Peyer's patch (tissue), 4 donors: ENCODE results near the gene MAGI2. TPM values are rescaled to one million over a fixed set of nuclear protein-coding genes. Genes with fewer than 3 reads are reported as not detected.

ENCODE experiments used
- DNase-seq, 3 donors: peaks; one replicate each; pipeline ENCODE4 v3.0.0-alpha.2; 2017 to 2019
- H3K27ac ChIP-seq, 4 donors: fragments of 200-600 bp; sonication (generic); one replicate each; pipeline ENCODE4 v1.5.1; 2016 to 2019
- H3K27me3 ChIP-seq, 2 donors: fragments of 200-600 bp; sonication (generic); one replicate each; pipeline ENCODE4 v1.5.1; 2019
- H3K36me3 ChIP-seq, 3 donors: fragments of 200-600 bp; sonication (generic); one replicate each; pipeline ENCODE4 v1.5.1; 2016 to 2019
- H3K4me1 ChIP-seq, 4 donors: fragments of 200-600 bp; sonication (generic); one replicate each; pipeline ENCODE4 v1.5.1; 2016 to 2019
- H3K4me3 ChIP-seq, 4 donors: fragments of 200-600 bp; sonication (generic); 1 replicate in 3 of 4; 2 replicates in 1 of 4; pipeline ENCODE4 v1.5.1; 2016 to 2019; ENCODE audit warnings: mild to moderate bottlenecking in 1 of 4
- H3K9me3 ChIP-seq, 4 donors: fragments of 200-600 bp; sonication (generic); one replicate each; pipeline ENCODE4 v1.5.1; 2016 to 2019; ENCODE audit warnings: mild to moderate bottlenecking in 1 of 4
- POLR2A ChIP-seq, 2 donors: fragments of 450-650 bp; IDR thresholded peaks; one replicate each; pipeline ENCODE4 v1.5.1; 2017; ENCODE audit warnings: antibody characterized with exemption in 2 of 2, mild to moderate bottlenecking in 2 of 2, moderate library complexity in 2 of 2
- total RNA-seq, 4 donors: library from RNA; depleted of rRNA; stranded (reverse); fragments of >200 nt; gene quantifications; one replicate each; pipeline ENCODE4 v1.1.0, GENCODE V29; 2016
- TF ChIP-seq, protein P1 (sequence below), 6 experiments: fragments of 450-650 bp in 4 of 6; fragments of 200-600 bp in 2 of 6; sonication (generic) in 1 of 6; IDR thresholded peaks; one replicate each; pipeline ENCODE4 v1.5.1; 2017 to 2019; ENCODE audit warnings: antibody characterized with exemption in 6 of 6, mild to moderate bottlenecking in 3 of 6, moderate library complexity in 1 of 6

MAGI2 gene
- total RNA-seq, 4 donors from 2014 or later: 1.6 to 12.4 (median 2.8) TPM

DNA sequence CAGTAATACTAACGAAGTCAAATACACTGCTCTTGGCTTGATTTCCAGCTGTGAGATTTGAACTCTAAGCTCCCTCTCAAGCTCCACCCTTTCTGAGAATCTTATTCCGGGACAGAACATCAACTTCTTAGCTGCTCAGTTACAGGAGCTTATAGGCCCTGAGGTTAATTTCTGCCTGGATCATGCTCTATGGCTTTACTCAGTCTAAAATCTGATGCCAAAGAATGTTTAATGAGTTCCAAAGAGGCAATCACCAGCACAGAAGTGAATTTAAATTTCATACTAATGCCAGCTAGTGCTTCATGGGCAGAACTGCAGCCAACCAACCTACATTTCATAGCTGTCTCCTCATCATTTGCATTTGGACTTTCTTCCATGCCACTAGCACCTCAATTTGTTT is 707.2 kb downstream of the MAGI2 start:
- no peaks in the 10 kb centered on the region for H3K9me3 ChIP-seq
- no peak overlapping the region for H3K27ac ChIP-seq
- no peak for TF ChIP-seq POLR2A (IDR thresholded peaks at IDR 0.05)
- TF ChIP-seq, protein P1, sequence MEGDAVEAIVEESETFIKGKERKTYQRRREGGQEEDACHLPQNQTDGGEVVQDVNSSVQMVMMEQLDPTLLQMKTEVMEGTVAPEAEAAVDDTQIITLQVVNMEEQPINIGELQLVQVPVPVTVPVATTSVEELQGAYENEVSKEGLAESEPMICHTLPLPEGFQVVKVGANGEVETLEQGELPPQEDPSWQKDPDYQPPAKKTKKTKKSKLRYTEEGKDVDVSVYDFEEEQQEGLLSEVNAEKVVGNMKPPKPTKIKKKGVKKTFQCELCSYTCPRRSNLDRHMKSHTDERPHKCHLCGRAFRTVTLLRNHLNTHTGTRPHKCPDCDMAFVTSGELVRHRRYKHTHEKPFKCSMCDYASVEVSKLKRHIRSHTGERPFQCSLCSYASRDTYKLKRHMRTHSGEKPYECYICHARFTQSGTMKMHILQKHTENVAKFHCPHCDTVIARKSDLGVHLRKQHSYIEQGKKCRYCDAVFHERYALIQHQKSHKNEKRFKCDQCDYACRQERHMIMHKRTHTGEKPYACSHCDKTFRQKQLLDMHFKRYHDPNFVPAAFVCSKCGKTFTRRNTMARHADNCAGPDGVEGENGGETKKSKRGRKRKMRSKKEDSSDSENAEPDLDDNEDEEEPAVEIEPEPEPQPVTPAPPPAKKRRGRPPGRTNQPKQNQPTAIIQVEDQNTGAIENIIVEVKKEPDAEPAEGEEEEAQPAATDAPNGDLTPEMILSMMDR (IDR thresholded peaks at IDR 0.05): no peak
- no peak for DNase-seq
- H3K4me3 ChIP-seq: no peak overlapping the region
- H3K27me3 ChIP-seq: no peaks in the 10 kb centered on the region
- no peaks in the 10 kb centered on the region for H3K4me1 ChIP-seq
- H3K36me3 ChIP-seq: no peaks in the 10 kb centered on the region

DNA sequence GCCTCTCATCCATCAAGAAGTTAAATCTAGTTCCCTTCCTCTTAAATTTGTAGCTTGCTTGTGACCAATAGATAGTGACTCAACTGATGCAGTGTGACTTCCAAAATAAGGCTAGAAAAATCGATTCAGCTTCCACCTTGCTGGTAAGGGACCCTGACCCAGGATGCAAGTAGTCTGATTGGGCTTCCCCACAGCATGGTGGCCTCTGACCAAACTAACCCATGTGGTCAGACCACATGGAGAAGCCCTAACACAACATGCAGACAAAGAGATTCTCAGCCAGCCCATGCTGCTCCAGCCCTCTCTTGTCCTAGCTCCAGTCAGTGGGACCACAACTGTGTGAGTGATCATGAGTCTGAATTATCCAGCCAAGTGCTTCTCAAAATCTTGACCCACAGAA is 710.8 kb downstream of the MAGI2 start:
- Histone ChIP-seq H3K27me3 (no peaks in the 10 kb centered on the region), H3K9me3 (no peaks in the 10 kb centered on the region), H3K36me3 (no peaks in the 10 kb centered on the region), H3K4me3 (no peak overlapping the region), H3K4me1 (no peaks in the 10 kb centered on the region), H3K27ac (no peak overlapping the region)
- TF ChIP-seq POLR2A (IDR thresholded peaks at IDR 0.05): no peak
- TF ChIP-seq, protein P1 (IDR thresholded peaks at IDR 0.05): no peak
- DNase-seq: no peak

DNA sequence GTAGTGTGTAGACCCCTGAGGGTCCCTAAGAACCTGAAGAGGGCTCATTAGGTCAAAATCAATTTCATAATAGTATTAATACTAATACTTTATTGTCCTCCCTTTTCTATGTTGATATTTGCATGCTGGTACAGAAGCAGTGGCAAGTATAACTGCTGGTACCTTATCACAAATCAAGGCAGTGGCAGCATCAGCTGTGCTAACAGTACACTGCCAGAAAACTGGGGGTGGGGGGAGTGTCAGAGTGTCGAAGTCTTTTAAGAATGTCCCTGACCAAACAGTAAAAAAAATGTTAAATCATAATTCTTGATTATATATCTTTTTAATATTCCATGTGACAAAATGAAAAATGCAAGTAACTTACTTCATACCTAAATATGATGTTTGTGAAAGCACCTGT is 716.9 kb downstream of the MAGI2 start:
- TF ChIP-seq, protein P1 (IDR thresholded peaks at IDR 0.05): no peak
- no peak for TF ChIP-seq POLR2A (IDR thresholded peaks at IDR 0.05)
- no peaks in the 10 kb centered on the region for H3K4me1 ChIP-seq
- H3K27ac ChIP-seq: no peak overlapping the region
- no peaks in the 10 kb centered on the region for H3K27me3 ChIP-seq
- H3K4me3 ChIP-seq: no peak overlapping the region
- H3K36me3 ChIP-seq: no peaks in the 10 kb centered on the region
- no peaks in the 10 kb centered on the region for H3K9me3 ChIP-seq
- DNase-seq: no peak

DNA sequence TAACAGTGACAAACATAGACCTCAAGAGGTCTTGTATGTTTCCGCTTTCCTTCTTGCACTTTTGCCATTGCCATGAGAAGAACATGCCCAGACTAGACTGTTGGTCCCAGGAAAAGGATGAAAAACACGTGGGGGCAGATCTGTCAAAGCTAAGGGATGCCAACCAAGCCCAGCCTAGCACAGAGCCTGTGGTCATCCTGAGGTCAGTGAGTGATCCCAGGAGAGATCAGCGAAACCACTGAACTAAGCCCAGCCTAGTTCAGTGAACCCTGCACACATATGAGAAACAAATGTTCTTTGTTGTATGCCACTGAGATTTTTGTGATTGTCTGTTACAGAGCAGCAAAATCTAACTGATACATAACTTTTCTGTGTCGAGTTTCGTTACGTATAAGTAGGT is 718.8 kb downstream of the MAGI2 start:
- no peak for DNase-seq
- H3K27me3 ChIP-seq: no peaks in the 10 kb centered on the region
- no peak for TF ChIP-seq POLR2A (IDR thresholded peaks at IDR 0.05)
- TF ChIP-seq, protein P1 (IDR thresholded peaks at IDR 0.05): no peak
- no peak overlapping the region for H3K27ac ChIP-seq
- no peaks in the 10 kb centered on the region for H3K9me3 ChIP-seq
- no peaks in the 10 kb centered on the region for H3K36me3 ChIP-seq
- no peak overlapping the region for H3K4me3 ChIP-seq
- no peaks in the 10 kb centered on the region for H3K4me1 ChIP-seq

DNA sequence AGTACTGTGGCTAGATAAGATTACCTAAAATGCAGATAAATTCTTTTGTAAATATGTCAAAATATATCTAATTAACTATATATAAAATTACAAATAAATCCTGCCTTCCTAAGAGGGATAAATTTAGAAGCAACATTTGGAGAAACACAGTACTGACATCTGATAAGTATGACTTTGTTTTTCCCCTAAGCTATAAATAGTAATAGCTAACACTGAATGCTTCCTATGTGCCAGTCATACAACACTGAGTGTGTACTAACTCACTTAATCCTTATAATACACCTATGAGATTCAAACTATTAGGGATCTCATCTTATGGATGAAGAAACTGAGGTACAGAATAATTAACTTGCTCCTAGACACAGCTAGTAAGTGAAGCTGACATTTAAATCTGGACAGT is 733.4 kb downstream of the MAGI2 start:
- H3K27me3 ChIP-seq: no peaks in the 10 kb centered on the region
- no peaks in the 10 kb centered on the region for H3K4me1 ChIP-seq
- H3K36me3 ChIP-seq: no peaks in the 10 kb centered on the region
- DNase-seq: no peak
- TF ChIP-seq POLR2A (IDR thresholded peaks at IDR 0.05): no peak
- TF ChIP-seq, protein P1 (IDR thresholded peaks at IDR 0.05): no peak
- no peaks in the 10 kb centered on the region for H3K9me3 ChIP-seq
- no peak overlapping the region for H3K27ac ChIP-seq
- no peak overlapping the region for H3K4me3 ChIP-seq

DNA sequence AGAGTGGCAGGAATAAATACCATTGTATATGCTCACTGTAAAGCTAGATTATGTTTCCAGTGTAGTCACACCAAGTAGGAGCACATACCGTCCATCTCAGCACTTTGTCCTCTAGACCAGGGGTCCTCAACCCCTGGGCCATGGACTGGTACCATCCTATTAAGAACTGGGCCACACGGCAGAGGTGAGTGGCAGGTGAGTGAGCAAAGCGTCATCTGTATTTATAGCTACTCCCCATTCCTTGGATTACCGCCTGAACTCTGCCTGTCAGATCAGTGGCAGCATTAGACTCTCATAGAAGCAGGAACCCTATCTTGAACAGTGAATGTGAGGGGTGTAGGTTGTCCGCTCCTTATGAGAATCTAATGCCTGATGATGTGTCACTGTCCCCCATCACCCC is 735.3 kb downstream of the MAGI2 start:
- no peaks in the 10 kb centered on the region for H3K9me3 ChIP-seq
- no peaks in the 10 kb centered on the region for H3K4me1 ChIP-seq
- no peak overlapping the region for H3K4me3 ChIP-seq
- no peak overlapping the region for H3K27ac ChIP-seq
- H3K27me3 ChIP-seq: no peaks in the 10 kb centered on the region
- DNase-seq: no peak
- TF ChIP-seq POLR2A (IDR thresholded peaks at IDR 0.05): no peak
- TF ChIP-seq, protein P1 (IDR thresholded peaks at IDR 0.05): no peak
- H3K36me3 ChIP-seq: no peaks in the 10 kb centered on the region
